ENCODE measurements around the gene MACIR. TPM values are rescaled to one million over a fixed set of nuclear protein-coding genes. Genes with fewer than 3 reads are reported as not detected.

MACIR gene
- total and polyA plus RNA-seq, 4 donors: 0.69 to 18.6 (median 0.83) TPM

DNA sequence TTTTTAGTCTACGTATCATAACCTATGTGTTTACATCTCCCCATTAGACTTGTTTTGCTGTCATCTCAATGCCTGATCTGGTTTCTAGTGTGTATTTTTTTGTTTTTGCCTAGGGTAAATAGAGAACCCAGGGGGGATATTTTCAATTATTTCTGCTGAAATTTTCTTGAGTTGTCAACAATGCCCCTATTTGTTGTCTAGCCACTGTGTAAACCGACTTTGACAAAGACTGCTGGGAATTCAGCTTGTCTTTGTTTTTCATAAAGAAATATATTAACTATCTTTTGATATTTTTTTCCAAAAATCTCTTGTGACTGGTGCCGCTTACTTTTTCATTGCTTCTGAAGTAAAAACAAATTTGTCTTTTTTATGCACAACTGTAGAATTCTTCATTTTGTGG, 28.1 kb downstream of the MACIR start:
- no peak for DNase-seq (ENCODE audit: low spot score)
- no peak overlapping the region for H3K4me3 ChIP-seq (ENCODE audit: low read depth in 1 of 3, low read length in 3 of 3)
- H3K9ac ChIP-seq (ENCODE audit: low read depth in 1 of 2, low read length in 2 of 2): no peak overlapping the region
- H3K36me3 ChIP-seq (ENCODE audit: control insufficient read depth in 4 of 4, insufficient read depth in 3 of 4, low read depth in 1 of 4, low read length in 3 of 4): no peaks in the 10 kb centered on the region
- no peak overlapping the region for H3K27ac ChIP-seq (ENCODE audit: low read depth in 1 of 2, low read length in 2 of 2)
- H3K4me1 ChIP-seq (ENCODE audit: control insufficient read depth in 4 of 4, insufficient read depth in 4 of 4, low read length in 3 of 4): no peaks in the 10 kb centered on the region
- H3K9me3 ChIP-seq (ENCODE audit: control insufficient read depth in 4 of 4, low read length in 3 of 4): no peaks in the 10 kb centered on the region
- no peaks in the 10 kb centered on the region for H3K27me3 ChIP-seq (ENCODE audit: control insufficient read depth in 4 of 4, insufficient read depth in 4 of 4, low read length in 3 of 4)
- 84% methylated on average over 3 of the region's 3 CpGs for WGBS
- TF ChIP-seq HNF4G (IDR thresholded peaks at IDR 0.05) (no peak), HNF4A (conservative IDR thresholded peaks at IDR 0.05) (no peak), RAD21 (IDR thresholded peaks at IDR 0.05) (no peak), TAF1 (conservative IDR thresholded peaks at IDR 0.05) (no peak), NR2F2 (IDR thresholded peaks at IDR 0.05) (no peak), RXRA (IDR thresholded peaks at IDR 0.05) (no peak), FOXA2 (IDR thresholded peaks at IDR 0.05) (no peak), GABPA (IDR thresholded peaks at IDR 0.05 in 1 of 2, conservative IDR thresholded peaks at IDR 0.05 in 1 of 2) (no peak), EGR1 (IDR thresholded peaks at IDR 0.05; ENCODE audit: low read depth in 2 of 2) (no peak), FOXA1 (IDR thresholded peaks at IDR 0.05) (no peak), JUND (IDR thresholded peaks at IDR 0.05) (no peak), YY1 (IDR thresholded peaks at IDR 0.05) (no peak)
- TF ChIP-seq, protein P1, sequence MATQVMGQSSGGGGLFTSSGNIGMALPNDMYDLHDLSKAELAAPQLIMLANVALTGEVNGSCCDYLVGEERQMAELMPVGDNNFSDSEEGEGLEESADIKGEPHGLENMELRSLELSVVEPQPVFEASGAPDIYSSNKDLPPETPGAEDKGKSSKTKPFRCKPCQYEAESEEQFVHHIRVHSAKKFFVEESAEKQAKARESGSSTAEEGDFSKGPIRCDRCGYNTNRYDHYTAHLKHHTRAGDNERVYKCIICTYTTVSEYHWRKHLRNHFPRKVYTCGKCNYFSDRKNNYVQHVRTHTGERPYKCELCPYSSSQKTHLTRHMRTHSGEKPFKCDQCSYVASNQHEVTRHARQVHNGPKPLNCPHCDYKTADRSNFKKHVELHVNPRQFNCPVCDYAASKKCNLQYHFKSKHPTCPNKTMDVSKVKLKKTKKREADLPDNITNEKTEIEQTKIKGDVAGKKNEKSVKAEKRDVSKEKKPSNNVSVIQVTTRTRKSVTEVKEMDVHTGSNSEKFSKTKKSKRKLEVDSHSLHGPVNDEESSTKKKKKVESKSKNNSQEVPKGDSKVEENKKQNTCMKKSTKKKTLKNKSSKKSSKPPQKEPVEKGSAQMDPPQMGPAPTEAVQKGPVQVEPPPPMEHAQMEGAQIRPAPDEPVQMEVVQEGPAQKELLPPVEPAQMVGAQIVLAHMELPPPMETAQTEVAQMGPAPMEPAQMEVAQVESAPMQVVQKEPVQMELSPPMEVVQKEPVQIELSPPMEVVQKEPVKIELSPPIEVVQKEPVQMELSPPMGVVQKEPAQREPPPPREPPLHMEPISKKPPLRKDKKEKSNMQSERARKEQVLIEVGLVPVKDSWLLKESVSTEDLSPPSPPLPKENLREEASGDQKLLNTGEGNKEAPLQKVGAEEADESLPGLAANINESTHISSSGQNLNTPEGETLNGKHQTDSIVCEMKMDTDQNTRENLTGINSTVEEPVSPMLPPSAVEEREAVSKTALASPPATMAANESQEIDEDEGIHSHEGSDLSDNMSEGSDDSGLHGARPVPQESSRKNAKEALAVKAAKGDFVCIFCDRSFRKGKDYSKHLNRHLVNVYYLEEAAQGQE (IDR thresholded peaks at IDR 0.05): no peak
- TF ChIP-seq, protein P2, sequence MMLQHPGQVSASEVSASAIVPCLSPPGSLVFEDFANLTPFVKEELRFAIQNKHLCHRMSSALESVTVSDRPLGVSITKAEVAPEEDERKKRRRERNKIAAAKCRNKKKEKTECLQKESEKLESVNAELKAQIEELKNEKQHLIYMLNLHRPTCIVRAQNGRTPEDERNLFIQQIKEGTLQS (IDR thresholded peaks at IDR 0.05): no peak
- TF ChIP-seq, protein P3, sequence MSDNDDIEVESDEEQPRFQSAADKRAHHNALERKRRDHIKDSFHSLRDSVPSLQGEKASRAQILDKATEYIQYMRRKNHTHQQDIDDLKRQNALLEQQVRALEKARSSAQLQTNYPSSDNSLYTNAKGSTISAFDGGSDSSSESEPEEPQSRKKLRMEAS (IDR thresholded peaks at IDR 0.05): no peak
- TF ChIP-seq, protein P4, sequence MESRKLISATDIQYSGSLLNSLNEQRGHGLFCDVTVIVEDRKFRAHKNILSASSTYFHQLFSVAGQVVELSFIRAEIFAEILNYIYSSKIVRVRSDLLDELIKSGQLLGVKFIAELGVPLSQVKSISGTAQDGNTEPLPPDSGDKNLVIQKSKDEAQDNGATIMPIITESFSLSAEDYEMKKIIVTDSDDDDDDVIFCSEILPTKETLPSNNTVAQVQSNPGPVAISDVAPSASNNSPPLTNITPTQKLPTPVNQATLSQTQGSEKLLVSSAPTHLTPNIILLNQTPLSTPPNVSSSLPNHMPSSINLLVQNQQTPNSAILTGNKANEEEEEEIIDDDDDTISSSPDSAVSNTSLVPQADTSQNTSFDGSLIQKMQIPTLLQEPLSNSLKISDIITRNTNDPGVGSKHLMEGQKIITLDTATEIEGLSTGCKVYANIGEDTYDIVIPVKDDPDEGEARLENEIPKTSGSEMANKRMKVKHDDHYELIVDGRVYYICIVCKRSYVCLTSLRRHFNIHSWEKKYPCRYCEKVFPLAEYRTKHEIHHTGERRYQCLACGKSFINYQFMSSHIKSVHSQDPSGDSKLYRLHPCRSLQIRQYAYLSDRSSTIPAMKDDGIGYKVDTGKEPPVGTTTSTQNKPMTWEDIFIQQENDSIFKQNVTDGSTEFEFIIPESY (IDR thresholded peaks at IDR 0.05): no peak
- TF ChIP-seq, protein P5, sequence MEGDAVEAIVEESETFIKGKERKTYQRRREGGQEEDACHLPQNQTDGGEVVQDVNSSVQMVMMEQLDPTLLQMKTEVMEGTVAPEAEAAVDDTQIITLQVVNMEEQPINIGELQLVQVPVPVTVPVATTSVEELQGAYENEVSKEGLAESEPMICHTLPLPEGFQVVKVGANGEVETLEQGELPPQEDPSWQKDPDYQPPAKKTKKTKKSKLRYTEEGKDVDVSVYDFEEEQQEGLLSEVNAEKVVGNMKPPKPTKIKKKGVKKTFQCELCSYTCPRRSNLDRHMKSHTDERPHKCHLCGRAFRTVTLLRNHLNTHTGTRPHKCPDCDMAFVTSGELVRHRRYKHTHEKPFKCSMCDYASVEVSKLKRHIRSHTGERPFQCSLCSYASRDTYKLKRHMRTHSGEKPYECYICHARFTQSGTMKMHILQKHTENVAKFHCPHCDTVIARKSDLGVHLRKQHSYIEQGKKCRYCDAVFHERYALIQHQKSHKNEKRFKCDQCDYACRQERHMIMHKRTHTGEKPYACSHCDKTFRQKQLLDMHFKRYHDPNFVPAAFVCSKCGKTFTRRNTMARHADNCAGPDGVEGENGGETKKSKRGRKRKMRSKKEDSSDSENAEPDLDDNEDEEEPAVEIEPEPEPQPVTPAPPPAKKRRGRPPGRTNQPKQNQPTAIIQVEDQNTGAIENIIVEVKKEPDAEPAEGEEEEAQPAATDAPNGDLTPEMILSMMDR (IDR thresholded peaks at IDR 0.05; ENCODE audit: low read depth, low read length, missing input control): no peak

DNA sequence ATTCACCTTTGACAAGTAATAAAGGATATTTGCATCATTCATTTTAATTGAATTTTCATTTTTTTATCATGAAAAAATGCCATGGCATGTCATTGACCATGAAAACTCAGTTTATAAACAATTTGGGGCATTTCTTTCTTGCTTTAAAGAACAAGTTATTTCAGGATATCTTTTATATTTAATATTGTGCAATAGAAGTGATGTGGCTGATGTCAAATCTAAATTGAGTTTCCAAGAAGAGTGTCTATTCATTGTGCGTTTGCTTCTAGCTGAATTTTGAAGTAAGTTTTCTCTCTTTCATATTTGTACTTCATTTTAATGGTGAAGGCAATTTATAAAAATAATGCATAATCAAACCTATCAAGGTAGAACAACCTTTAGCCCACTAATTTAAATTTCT, 30.5 kb downstream of the MACIR start:
- H3K9ac ChIP-seq (ENCODE audit: low read depth in 1 of 2, low read length in 2 of 2): no peak overlapping the region
- H3K4me1 ChIP-seq (ENCODE audit: control insufficient read depth in 4 of 4, insufficient read depth in 4 of 4, low read length in 3 of 4): no peaks in the 10 kb centered on the region
- no peak for TF ChIP-seq GABPA (IDR thresholded peaks at IDR 0.05 in 1 of 2, conservative IDR thresholded peaks at IDR 0.05 in 1 of 2)
- TF ChIP-seq, protein P4 (IDR thresholded peaks at IDR 0.05): no peak
- no peak for TF ChIP-seq FOXA2 (IDR thresholded peaks at IDR 0.05)
- no peak for TF ChIP-seq HNF4A (conservative IDR thresholded peaks at IDR 0.05)
- no peak overlapping the region for H3K4me3 ChIP-seq (ENCODE audit: low read depth in 1 of 3, low read length in 3 of 3)
- no peak for DNase-seq (ENCODE audit: low spot score)
- H3K27ac ChIP-seq (ENCODE audit: low read depth in 1 of 2, low read length in 2 of 2): no peak overlapping the region
- WGBS: 92% methylated on average over 1 of the region's 1 CpG
- no peaks in the 10 kb centered on the region for H3K27me3 ChIP-seq (ENCODE audit: control insufficient read depth in 4 of 4, insufficient read depth in 4 of 4, low read length in 3 of 4)
- no peaks in the 10 kb centered on the region for H3K36me3 ChIP-seq (ENCODE audit: control insufficient read depth in 4 of 4, insufficient read depth in 3 of 4, low read depth in 1 of 4, low read length in 3 of 4)
- H3K9me3 ChIP-seq (ENCODE audit: control insufficient read depth in 4 of 4, low read length in 3 of 4): no peaks in the 10 kb centered on the region

All from liver (tissue), 9 donors.